GM12878 (cell line): ENCODE results near the gene RNF175. TPM values are rescaled to one million over a fixed set of nuclear protein-coding genes. Genes with fewer than 3 reads are reported as not detected.

Experiments
- ATAC-seq: fragments of 200-7000 bp; cut with Tn5 transposase; 3 replicates; pipeline ENCODE4 v1.9.1; 2020; ENCODE audit warnings: mild to moderate bottlenecking, moderate library complexity
- BruUV-seq: library from RNA; stranded (reverse); fragments of 400-500 nt; replicated peaks from 2 replicates; lab custom pipeline; 2021; lab: Mats Ljungman, UMichigan
- CTCF ChIA-PET: fragments of 300-600 bp; sonication (Branson Sonifier 250); formaldehyde crosslinking; extraction: SDS; loops from one replicate; lab custom pipeline; 2021; ENCODE audit warnings: inconsistent platforms; lab: Yijun Ruan, JAX
- POLR2A ChIA-PET: fragments of 350-600 bp; formaldehyde crosslinking; extraction: SDS; loops from one replicate; lab custom pipeline; 2021; ENCODE audit warnings: inconsistent platforms; lab: Charles Lee
- RAD21 ChIA-PET: fragments of 300-600 bp; sonication (Branson Sonifier 250); formaldehyde crosslinking; loops from one replicate; lab custom pipeline; 2023; ENCODE audit warnings: antibody characterized with exemption; ENCODE audit not compliant: unreplicated experiment; lab: Charles Lee
- SMC1A ChIA-PET: fragments of 300-600 bp; sonication (Branson Sonifier 250); formaldehyde crosslinking; loops from one replicate; lab custom pipeline; 2023; ENCODE audit not compliant: unreplicated experiment, uncharacterized antibody; lab: Charles Lee
- DNase-seq: peaks from one replicate; pipeline ENCODE4 v3.0.0-alpha.2; 2011; ENCODE audit warnings: low read depth, low spot score
- FAIRE-seq: peaks from 3 replicates; lab custom pipeline; 2011; peaks lifted over from hg19 to GRCh38; lab: Jason Lieb, UNC
- H2AFZ ChIP-seq: 2 replicates; pipeline ENCODE4 v1.6.0; 2011; ENCODE audit warnings: low read depth, low read length, control low read depth; ENCODE audit not compliant: control insufficient read depth
- H3K27ac ChIP-seq: 2 replicates; pipeline ENCODE4 v1.5.1; 2011; ENCODE audit warnings: control low read depth; ENCODE audit not compliant: control insufficient read depth, insufficient read depth
- H3K27me3 ChIP-seq, 2 experiments: replicated peaks in 1 of 2; 2 replicates each; pipeline versions ENCODE4 v1.6.0 to v1.6.1; 2011; ENCODE audit warnings: low read length in 1 of 2; ENCODE audit not compliant: control insufficient read depth in 2 of 2, insufficient read depth in 2 of 2
- H3K36me3 ChIP-seq, 2 experiments: 2 replicates each; pipeline ENCODE4 v1.5.1; 2011; ENCODE audit warnings: low read length in 1 of 2; ENCODE audit not compliant: control insufficient read depth in 2 of 2, insufficient read depth in 2 of 2
- H3K4me1 ChIP-seq: 2 replicates; pipeline ENCODE4 v1.6.1; 2011; ENCODE audit warnings: mild to moderate bottlenecking, low read length, moderate library complexity, mixed read lengths; ENCODE audit not compliant: control insufficient read depth, insufficient read depth
- H3K4me2 ChIP-seq: 2 replicates; pipeline ENCODE4 v1.6.0; 2011; ENCODE audit warnings: control low read depth; ENCODE audit not compliant: control insufficient read depth, insufficient read depth
- H3K4me3 ChIP-seq: fragments of 200-600 bp; sonication (generic); 2 replicates; pipeline ENCODE4 v1.5.1; 2016
- H3K79me2 ChIP-seq: 2 replicates; pipeline ENCODE4 v1.6.0; 2011; ENCODE audit warnings: low read length; ENCODE audit not compliant: control insufficient read depth, insufficient read depth
- H3K9ac ChIP-seq: 2 replicates; pipeline ENCODE4 v1.8.0; 2011; ENCODE audit warnings: low read length, control low read depth, mixed read lengths; ENCODE audit not compliant: control insufficient read depth, insufficient read depth
- H3K9me3 ChIP-seq: replicated peaks from 3 replicates; pipeline ENCODE4 v1.5.1; 2011; ENCODE audit warnings: mild to moderate bottlenecking, low read length; ENCODE audit not compliant: control insufficient read depth, insufficient read depth
- H4K20me1 ChIP-seq: 2 replicates; pipeline ENCODE4 v1.6.0; 2011; ENCODE audit not compliant: control insufficient read depth, insufficient read depth
- CBX5 ChIP-seq: sonication (generic); IDR thresholded peaks from 2 replicates; pipeline ENCODE4 v1.6.1; 2016; ENCODE audit warnings: low read depth, moderate library complexity, mild to moderate bottlenecking, inconsistent platforms
- CHD1 ChIP-seq: IDR thresholded peaks from 2 replicates; pipeline ENCODE4 v1.6.1; 2012; ENCODE audit warnings: low read depth, low read length, improper control_type of control experiment
- DPF2 ChIP-seq: fragments of 450-650 bp; IDR thresholded peaks from 2 replicates; pipeline ENCODE4 v1.6.1; 2017; ENCODE audit warnings: mild to moderate bottlenecking
- EED ChIP-seq: sonication (generic); IDR thresholded peaks from 2 replicates; pipeline ENCODE4 v1.6.1; 2016; ENCODE audit warnings: antibody characterized with exemption, low read depth
- ETV6 ChIP-seq, 2 experiments: fragments of 450-650 bp in 1 of 2; IDR thresholded peaks in 1 of 2; conservative IDR thresholded peaks in 1 of 2; 2 replicates each; pipeline ENCODE4 v1.6.1; 2014; ENCODE audit warnings: antibody characterized with exemption in 1 of 2, borderline replicate concordance in 1 of 2, low read depth in 1 of 2, mild to moderate bottlenecking in 1 of 2, moderate library complexity in 1 of 2
- EZH2 ChIP-seq: IDR thresholded peaks from 2 replicates; pipeline ENCODE4 v1.6.1; 2012; ENCODE audit warnings: low read depth, mild to moderate bottlenecking, control low read depth, inconsistent platforms, low read length, borderline replicate concordance; ENCODE audit not compliant: control insufficient read depth
- HDAC6 ChIP-seq: fragments of 200-600 bp; sonication (generic); IDR thresholded peaks from one replicate; pipeline ENCODE4 v1.8.0; 2017; ENCODE audit warnings: antibody characterized with exemption; ENCODE audit not compliant: unreplicated experiment
- KAT2A ChIP-seq: conservative IDR thresholded peaks from 2 replicates; pipeline ENCODE4 v1.6.1; 2011; ENCODE audit warnings: low read depth, low read length; ENCODE audit not compliant: control insufficient read depth
- LARP7 ChIP-seq: fragments of 450-650 bp; IDR thresholded peaks from 2 replicates; pipeline ENCODE4 v1.6.1; 2017; ENCODE audit warnings: mild to moderate bottlenecking
- NR2C1 ChIP-seq: fragments of 450-650 bp; IDR thresholded peaks from 2 replicates; pipeline ENCODE4 v1.6.1; 2017; ENCODE audit warnings: antibody characterized with exemption, mild to moderate bottlenecking, moderate library complexity
- SIN3A ChIP-seq: IDR thresholded peaks from 2 replicates; pipeline ENCODE4 v1.6.1; 2012; ENCODE audit warnings: low read depth, low read length, improper control_type of control experiment
- SPI1 ChIP-seq: IDR thresholded peaks from 2 replicates; pipeline ENCODE4 v1.6.1; 2011; ENCODE audit warnings: low read depth, mild to moderate bottlenecking, low read length, moderate library complexity, borderline replicate concordance; ENCODE audit not compliant: insufficient read depth
- SREBF1 ChIP-seq: IDR thresholded peaks from 2 replicates; pipeline ENCODE4 v1.6.1; 2012; ENCODE audit warnings: mild to moderate bottlenecking, low read length
- TAF1 ChIP-seq: IDR thresholded peaks from 2 replicates; pipeline ENCODE4 v1.6.1; 2011; ENCODE audit warnings: mild to moderate bottlenecking, low read depth, low read length, borderline replicate concordance
- ZNF217 ChIP-seq: fragments of 450-650 bp; IDR thresholded peaks from 2 replicates; pipeline ENCODE4 v1.6.1; 2017; ENCODE audit warnings: antibody characterized with exemption, mild to moderate bottlenecking
- WGBS: methylation state at CpG from one replicate; pipeline ENCODE4 v1.1.6; 2016; ENCODE audit warnings: low lambda C conversion rate; ENCODE audit not compliant: insufficient replicate concordance, insufficient coverage; ENCODE audit errors: missing lambda C conversion rate; 5-methylcytosine and 5-hydroxymethylcytosine counted together
- in situ Hi-C: fragments of 300-500 bp; cut with MboI; formaldehyde crosslinking; loops from 9 replicates; pipeline ENCODE4 v1.14.3; 2018; ENCODE audit warnings: mixed read lengths
- intact Hi-C: fragments of 100-400 bp; cut with micrococcal nuclease; formaldehyde crosslinking; loops from one replicate; pipeline ENCODE4 v1.14.2; 2022; ENCODE audit not compliant: unreplicated experiment
- polyA plus RNA-seq, 11 experiments: library from polyadenylated mRNA; depleted of rRNA in 4 of 11; unstranded in 6 of 11; stranded (reverse) in 5 of 11; fragments of >200 nt; fragmentation: Nextera tagmentation in 4 of 11; fragmentation: Illumina TruSeq in 1 of 11; extraction: Ambion mirVana in 4 of 11; extraction: Trizol in 1 of 11; gene quantifications; 1 replicate in 1 of 11; 2 replicates in 10 of 11; pipeline versions ENCODE4 v1.2.1 to v1.2.3, GENCODE V29; 2011 to 2016; ENCODE audit warnings: inconsistent platforms in 2 of 11, missing spikeins in 2 of 11, low read depth in 1 of 11
- total RNA-seq, 4 experiments: library from RNA; depleted of rRNA in 3 of 4; stranded (reverse); fragments of >200 nt in 3 of 4; fragmentation: Illumina TruSeq in 1 of 4; extraction: Trizol in 1 of 4; gene quantifications; 2 replicates each; pipeline versions ENCODE4 v1.2.1 to v1.2.3, GENCODE V29; 2013 to 2021
- TF ChIP-seq, protein P1 (sequence below): fragments of 150-350 bp; IDR thresholded peaks from 2 replicates; pipeline ENCODE4 v1.6.1; 2014; ENCODE audit warnings: mild to moderate bottlenecking, low read depth, low read length
- TF ChIP-seq, protein P2 (sequence below): fragments of 450-650 bp; IDR thresholded peaks from 2 replicates; pipeline ENCODE4 v1.6.1; 2017; ENCODE audit warnings: mild to moderate bottlenecking, low read depth, inconsistent platforms; ENCODE audit not compliant: poor library complexity, severe bottlenecking

Gene RNF175
- total and polyA plus RNA-seq, 10 of the 15 experiments (the other 5 are each of a cell fraction or from before 2014, with no cell fraction given), result not detected

DNA sequence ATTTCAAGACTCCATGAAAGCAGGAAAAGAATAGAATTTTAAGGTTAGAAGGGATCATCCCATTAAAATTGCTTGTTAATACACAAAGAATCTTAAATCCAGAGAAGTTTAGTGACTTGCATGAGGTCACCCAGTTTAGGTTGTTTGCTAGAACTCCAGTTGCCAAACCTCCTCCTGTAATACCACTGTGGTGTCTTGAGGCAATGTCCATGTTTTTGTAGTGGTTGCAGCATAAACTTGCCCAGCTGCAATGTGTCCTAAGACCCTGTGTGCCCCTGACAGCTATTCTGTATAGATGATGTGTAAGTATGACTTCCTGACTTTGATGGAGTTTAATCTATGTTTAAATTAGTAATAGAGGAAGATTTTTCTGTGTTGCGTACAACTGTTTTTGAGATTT is 22.8 kb upstream of the RNF175 start:
- Histone ChIP-seq H3K9ac (no peak overlapping the region), H3K79me2 (no peaks in the 10 kb centered on the region), H3K27ac (no peak overlapping the region), H3K4me3 (no peak overlapping the region), H3K4me2 (no peak overlapping the region), H4K20me1 (no peaks in the 10 kb centered on the region), H3K36me3 (no peaks in the 10 kb centered on the region), H3K27me3 (peaks cover 2 to 13% of the 10 kb centered on the region in 2 experiments), H3K9me3 (no peaks in the 10 kb centered on the region; the same call in 2 of the 3 replicates), H3K4me1 (0 out of 2 replicates have a peak, but pooled peaks cover 3% of the 10 kb centered on the region), H2AFZ (no peak overlapping the region)
- BruUV-seq, result no TSS peak
- FAIRE-seq (no peak), DNase-seq (no peak), ATAC-seq (no peak)
- whole genome bisulfite sequencing, result 100% methylated on average over 1 of the region's 1 CpG
- intact Hi-C loops (loop anchor here (10.0 kb wide), 1 partner anchor 232 kb away; no protein-coding TSS in a partner anchor), in situ Hi-C loops (no loop called here)
- TF ChIP-seq EZH2 (no peak), KAT2A (no peak), LARP7 (no peak), SREBF1 (no peak), ETV6 (conservative IDR thresholded peaks at IDR 0.05 in 1 of 2, IDR thresholded peaks at IDR 0.05 in 1 of 2; ENCODE audit: borderline replicate concordance in 1 of 2, low read depth in 1 of 2) (no peak), CBX5 (no peak), ZNF217 (no peak), DPF2 (no peak), EED (no peak), CHD1 (no peak), NR2C1 (no peak), TAF1 (no peak), SPI1 (no peak), HDAC6 (no peak), SIN3A (no peak)
- TF ChIP-seq, protein P1, sequence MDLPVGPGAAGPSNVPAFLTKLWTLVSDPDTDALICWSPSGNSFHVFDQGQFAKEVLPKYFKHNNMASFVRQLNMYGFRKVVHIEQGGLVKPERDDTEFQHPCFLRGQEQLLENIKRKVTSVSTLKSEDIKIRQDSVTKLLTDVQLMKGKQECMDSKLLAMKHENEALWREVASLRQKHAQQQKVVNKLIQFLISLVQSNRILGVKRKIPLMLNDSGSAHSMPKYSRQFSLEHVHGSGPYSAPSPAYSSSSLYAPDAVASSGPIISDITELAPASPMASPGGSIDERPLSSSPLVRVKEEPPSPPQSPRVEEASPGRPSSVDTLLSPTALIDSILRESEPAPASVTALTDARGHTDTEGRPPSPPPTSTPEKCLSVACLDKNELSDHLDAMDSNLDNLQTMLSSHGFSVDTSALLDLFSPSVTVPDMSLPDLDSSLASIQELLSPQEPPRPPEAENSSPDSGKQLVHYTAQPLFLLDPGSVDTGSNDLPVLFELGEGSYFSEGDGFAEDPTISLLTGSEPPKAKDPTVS, result no peak
- TF ChIP-seq, protein P2, sequence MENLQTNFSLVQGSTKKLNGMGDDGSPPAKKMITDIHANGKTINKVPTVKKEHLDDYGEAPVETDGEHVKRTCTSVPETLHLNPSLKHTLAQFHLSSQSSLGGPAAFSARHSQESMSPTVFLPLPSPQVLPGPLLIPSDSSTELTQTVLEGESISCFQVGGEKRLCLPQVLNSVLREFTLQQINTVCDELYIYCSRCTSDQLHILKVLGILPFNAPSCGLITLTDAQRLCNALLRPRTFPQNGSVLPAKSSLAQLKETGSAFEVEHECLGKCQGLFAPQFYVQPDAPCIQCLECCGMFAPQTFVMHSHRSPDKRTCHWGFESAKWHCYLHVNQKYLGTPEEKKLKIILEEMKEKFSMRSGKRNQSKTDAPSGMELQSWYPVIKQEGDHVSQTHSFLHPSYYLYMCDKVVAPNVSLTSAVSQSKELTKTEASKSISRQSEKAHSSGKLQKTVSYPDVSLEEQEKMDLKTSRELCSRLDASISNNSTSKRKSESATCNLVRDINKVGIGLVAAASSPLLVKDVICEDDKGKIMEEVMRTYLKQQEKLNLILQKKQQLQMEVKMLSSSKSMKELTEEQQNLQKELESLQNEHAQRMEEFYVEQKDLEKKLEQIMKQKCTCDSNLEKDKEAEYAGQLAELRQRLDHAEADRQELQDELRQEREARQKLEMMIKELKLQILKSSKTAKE, result no peak
- ChIA-PET POLR2A (interaction anchor here (0.7 kb wide), 1 partner anchor 645 kb away, joined by 3 read pairs; no protein-coding TSS in a partner anchor), CTCF (no interaction called here), SMC1A (no interaction called here), RAD21 (no interaction called here)
